Measurements from ENCODE around the gene LGR4. TPM values are rescaled to one million over a fixed set of nuclear protein-coding genes. Genes with fewer than 3 reads are reported as not detected.

LGR4 gene
- total and polyA plus RNA-seq, 10 of the 15 experiments (the other 5 are each of a cell fraction or from before 2014, with no cell fraction given), result under 0.01 to 0.64 (median 0.04) TPM; not detected in 5

DNA sequence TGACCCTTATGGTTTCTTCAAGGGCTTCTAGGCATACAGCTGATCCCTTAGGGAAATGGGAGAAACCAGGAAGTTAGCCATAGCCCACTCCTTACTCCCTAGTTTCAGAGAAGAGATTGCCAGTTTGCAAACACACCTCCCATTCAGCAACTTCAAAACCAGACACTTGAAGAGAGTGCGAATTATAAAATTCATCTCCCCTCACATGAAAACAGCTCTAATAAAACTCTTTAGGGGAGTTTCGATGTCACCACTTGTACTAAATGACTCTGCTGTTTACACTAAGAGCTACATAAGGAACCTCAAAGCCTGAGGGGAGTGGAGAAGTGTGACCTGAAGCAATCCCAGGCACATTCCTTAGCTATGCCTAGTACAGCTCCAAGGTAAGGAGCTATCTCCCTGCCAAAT is 8.3 kb downstream of the LGR4 start (continued):
- TF ChIP-seq RELA (IDR thresholded peaks at IDR 0.05; ENCODE audit: borderline replicate concordance, partially characterized antibody) (no peak), RBBP5 (conservative IDR thresholded peaks at IDR 0.05) (no peak), STAT1 (conservative IDR thresholded peaks at IDR 0.05) (no peak), RFX5 (IDR thresholded peaks at IDR 0.05; ENCODE audit: low read depth, low read length) (no peak), NR2F1 (conservative IDR thresholded peaks at IDR 0.05) (no peak), SP1 (IDR thresholded peaks at IDR 0.05; ENCODE audit: low read depth, low read length) (no peak)
- TF ChIP-seq, protein P1, sequence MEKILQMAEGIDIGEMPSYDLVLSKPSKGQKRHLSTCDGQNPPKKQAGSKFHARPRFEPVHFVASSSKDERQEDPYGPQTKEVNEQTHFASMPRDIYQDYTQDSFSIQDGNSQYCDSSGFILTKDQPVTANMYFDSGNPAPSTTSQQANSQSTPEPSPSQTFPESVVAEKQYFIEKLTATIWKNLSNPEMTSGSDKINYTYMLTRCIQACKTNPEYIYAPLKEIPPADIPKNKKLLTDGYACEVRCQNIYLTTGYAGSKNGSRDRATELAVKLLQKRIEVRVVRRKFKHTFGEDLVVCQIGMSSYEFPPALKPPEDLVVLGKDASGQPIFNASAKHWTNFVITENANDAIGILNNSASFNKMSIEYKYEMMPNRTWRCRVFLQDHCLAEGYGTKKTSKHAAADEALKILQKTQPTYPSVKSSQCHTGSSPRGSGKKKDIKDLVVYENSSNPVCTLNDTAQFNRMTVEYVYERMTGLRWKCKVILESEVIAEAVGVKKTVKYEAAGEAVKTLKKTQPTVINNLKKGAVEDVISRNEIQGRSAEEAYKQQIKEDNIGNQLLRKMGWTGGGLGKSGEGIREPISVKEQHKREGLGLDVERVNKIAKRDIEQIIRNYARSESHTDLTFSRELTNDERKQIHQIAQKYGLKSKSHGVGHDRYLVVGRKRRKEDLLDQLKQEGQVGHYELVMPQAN (conservative IDR thresholded peaks at IDR 0.05), result no peak

DNA sequence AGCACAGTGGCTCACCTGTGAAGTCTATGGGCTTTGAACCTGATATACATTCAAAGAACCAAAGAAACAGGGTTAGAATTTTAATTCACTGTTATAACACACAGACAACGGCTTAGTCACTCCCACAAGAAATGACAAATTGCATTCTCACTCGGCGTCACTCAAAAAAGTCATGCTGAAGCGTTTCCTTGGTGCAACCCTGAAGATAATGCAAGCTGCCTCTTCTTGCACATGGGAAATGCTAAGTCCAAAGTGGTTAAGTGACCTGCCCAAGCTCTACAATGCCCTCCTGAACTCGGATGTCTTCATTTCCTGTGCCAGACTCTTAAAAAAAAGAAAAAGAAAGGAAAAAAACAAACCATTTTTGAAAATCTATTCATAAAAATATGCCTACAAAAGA is 10.0 kb downstream of the LGR4 start:
- no peaks in the 10 kb centered on the region for H3K9me3 ChIP-seq (replicated peaks; ENCODE audit: control insufficient read depth, insufficient read depth, low read length)
- H3K27ac ChIP-seq (ENCODE audit: control insufficient read depth, insufficient read depth), result no peak overlapping the region
- no peak overlapping the region for H3K4me3 ChIP-seq
- POLR2A ChIA-PET, result no interaction called here
- DNase-seq (ENCODE audit: low read depth, low spot score) (no peak), ATAC-seq (no peak), FAIRE-seq (no peak)
- BruUV-seq (replicated peaks), result no TSS peak
- SMC1A ChIA-PET (ENCODE audit: uncharacterized antibody, unreplicated experiment), result no interaction called here
- H3K9ac ChIP-seq (ENCODE audit: control insufficient read depth, insufficient read depth, low read length), result no peak overlapping the region
- H3K79me2 ChIP-seq (ENCODE audit: control insufficient read depth, insufficient read depth, low read length), result no peaks in the 10 kb centered on the region
- H3K27me3 ChIP-seq (replicated peaks in 1 of 2; ENCODE audit: control insufficient read depth in 2 of 2, insufficient read depth in 2 of 2, low read length in 1 of 2), result no peaks in the 10 kb centered on the region
- 48% methylated on average over 5 of the region's 5 CpGs for WGBS (ENCODE audit: insufficient coverage, insufficient replicate concordance, low lambda C conversion rate, missing lambda C conversion rate)
- RAD21 ChIA-PET (ENCODE audit: unreplicated experiment), result no interaction called here
- no peaks in the 10 kb centered on the region for H3K4me1 ChIP-seq (ENCODE audit: control insufficient read depth, insufficient read depth, low read length)
- no peak overlapping the region for H2AFZ ChIP-seq (ENCODE audit: control insufficient read depth, low read depth, low read length)
- in situ Hi-C loops (cut with MboI), result no loop called here
- no peaks in the 10 kb centered on the region for H4K20me1 ChIP-seq (ENCODE audit: control insufficient read depth, insufficient read depth)
- H3K36me3 ChIP-seq (ENCODE audit: control insufficient read depth in 2 of 2, insufficient read depth in 2 of 2, low read length in 1 of 2), result no peaks in the 10 kb centered on the region
- no peak overlapping the region for H3K4me2 ChIP-seq (ENCODE audit: control insufficient read depth, insufficient read depth)
- intact Hi-C loops (cut with micrococcal nuclease; ENCODE audit: unreplicated experiment), result no loop called here
- CTCF ChIA-PET, result no interaction called here
- TF ChIP-seq, protein P2, sequence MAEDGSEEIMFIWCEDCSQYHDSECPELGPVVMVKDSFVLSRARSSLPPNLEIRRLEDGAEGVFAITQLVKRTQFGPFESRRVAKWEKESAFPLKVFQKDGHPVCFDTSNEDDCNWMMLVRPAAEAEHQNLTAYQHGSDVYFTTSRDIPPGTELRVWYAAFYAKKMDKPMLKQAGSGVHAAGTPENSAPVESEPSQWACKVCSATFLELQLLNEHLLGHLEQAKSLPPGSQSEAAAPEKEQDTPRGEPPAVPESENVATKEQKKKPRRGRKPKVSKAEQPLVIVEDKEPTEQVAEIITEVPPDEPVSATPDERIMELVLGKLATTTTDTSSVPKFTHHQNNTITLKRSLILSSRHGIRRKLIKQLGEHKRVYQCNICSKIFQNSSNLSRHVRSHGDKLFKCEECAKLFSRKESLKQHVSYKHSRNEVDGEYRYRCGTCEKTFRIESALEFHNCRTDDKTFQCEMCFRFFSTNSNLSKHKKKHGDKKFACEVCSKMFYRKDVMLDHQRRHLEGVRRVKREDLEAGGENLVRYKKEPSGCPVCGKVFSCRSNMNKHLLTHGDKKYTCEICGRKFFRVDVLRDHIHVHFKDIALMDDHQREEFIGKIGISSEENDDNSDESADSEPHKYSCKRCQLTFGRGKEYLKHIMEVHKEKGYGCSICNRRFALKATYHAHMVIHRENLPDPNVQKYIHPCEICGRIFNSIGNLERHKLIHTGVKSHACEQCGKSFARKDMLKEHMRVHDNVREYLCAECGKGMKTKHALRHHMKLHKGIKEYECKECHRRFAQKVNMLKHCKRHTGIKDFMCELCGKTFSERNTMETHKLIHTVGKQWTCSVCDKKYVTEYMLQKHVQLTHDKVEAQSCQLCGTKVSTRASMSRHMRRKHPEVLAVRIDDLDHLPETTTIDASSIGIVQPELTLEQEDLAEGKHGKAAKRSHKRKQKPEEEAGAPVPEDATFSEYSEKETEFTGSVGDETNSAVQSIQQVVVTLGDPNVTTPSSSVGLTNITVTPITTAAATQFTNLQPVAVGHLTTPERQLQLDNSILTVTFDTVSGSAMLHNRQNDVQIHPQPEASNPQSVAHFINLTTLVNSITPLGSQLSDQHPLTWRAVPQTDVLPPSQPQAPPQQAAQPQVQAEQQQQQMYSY (CRISPR knock-in tag; IDR thresholded peaks at IDR 0.05), result no peak
- TF ChIP-seq STAT3 (IDR thresholded peaks at IDR 0.05; ENCODE audit: low read depth, low read length) (no peak), ZNF622 (IDR thresholded peaks at IDR 0.05) (no peak), LARP7 (IDR thresholded peaks at IDR 0.05) (no peak), SUZ12 (IDR thresholded peaks at IDR 0.05; ENCODE audit: unreplicated experiment) (no peak), BACH1 (IDR thresholded peaks at IDR 0.05; ENCODE audit: borderline replicate concordance) (no peak), SP1 (IDR thresholded peaks at IDR 0.05; ENCODE audit: low read depth, low read length) (no peak), JUNB (IDR thresholded peaks at IDR 0.05) (no peak)
- TF ChIP-seq, protein P3, sequence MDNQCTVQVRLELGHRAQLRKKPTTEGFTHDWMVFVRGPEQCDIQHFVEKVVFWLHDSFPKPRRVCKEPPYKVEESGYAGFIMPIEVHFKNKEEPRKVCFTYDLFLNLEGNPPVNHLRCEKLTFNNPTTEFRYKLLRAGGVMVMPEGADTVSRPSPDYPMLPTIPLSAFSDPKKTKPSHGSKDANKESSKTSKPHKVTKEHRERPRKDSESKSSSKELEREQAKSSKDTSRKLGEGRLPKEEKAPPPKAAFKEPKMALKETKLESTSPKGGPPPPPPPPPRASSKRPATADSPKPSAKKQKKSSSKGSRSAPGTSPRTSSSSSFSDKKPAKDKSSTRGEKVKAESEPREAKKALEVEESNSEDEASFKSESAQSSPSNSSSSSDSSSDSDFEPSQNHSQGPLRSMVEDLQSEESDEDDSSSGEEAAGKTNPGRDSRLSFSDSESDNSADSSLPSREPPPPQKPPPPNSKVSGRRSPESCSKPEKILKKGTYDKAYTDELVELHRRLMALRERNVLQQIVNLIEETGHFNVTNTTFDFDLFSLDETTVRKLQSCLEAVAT (IDR thresholded peaks at IDR 0.05), result no peak
- TF ChIP-seq, protein P4, sequence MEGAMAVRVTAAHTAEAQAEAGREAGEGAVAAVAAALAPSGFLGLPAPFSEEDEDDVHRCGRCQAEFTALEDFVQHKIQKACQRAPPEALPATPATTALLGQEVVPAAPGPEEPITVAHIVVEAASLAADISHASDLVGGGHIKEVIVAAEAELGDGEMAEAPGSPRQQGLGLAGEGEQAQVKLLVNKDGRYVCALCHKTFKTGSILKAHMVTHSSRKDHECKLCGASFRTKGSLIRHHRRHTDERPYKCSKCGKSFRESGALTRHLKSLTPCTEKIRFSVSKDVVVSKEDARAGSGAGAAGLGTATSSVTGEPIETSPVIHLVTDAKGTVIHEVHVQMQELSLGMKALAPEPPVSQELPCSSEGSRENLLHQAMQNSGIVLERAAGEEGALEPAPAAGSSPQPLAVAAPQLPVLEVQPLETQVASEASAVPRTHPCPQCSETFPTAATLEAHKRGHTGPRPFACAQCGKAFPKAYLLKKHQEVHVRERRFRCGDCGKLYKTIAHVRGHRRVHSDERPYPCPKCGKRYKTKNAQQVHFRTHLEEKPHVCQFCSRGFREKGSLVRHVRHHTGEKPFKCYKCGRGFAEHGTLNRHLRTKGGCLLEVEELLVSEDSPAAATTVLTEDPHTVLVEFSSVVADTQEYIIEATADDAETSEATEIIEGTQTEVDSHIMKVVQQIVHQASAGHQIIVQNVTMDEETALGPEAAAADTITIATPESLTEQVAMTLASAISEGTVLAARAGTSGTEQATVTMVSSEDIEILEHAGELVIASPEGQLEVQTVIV (IDR thresholded peaks at IDR 0.05; ENCODE audit: borderline replicate concordance, partially characterized antibody), result no peak

All from GM12878 (cell line).